COLO668 (cell line): ENCODE measurements around the gene MICAL3.

Experiments used
- DNase-seq: peaks from one replicate; lab custom pipeline; 2025; ENCODE audit not compliant: unreplicated experiment; lab: John Stamatoyannopoulos, UW

Gene MICAL3

DNA sequence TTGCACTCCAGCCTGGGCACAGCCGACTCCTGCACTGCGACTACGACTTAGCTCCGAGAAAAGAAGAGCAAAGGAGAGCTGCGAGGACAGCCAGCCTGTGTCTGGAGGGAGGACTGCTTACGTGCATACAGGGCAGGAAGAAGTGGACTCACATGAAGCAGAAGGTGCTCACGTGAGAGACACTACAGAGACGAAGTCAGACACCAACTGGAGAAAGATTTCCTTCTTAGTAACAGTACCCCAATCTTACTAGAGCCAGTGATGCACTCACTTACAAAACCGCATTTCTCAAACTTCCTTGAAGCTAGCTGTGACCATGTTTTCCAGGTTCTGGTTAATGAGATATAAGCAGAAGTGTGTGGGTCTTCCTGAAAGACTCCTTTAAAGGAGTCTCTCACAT is 67.7 kb downstream of the MICAL3 start:
- DNase-seq: no peak

DNA sequence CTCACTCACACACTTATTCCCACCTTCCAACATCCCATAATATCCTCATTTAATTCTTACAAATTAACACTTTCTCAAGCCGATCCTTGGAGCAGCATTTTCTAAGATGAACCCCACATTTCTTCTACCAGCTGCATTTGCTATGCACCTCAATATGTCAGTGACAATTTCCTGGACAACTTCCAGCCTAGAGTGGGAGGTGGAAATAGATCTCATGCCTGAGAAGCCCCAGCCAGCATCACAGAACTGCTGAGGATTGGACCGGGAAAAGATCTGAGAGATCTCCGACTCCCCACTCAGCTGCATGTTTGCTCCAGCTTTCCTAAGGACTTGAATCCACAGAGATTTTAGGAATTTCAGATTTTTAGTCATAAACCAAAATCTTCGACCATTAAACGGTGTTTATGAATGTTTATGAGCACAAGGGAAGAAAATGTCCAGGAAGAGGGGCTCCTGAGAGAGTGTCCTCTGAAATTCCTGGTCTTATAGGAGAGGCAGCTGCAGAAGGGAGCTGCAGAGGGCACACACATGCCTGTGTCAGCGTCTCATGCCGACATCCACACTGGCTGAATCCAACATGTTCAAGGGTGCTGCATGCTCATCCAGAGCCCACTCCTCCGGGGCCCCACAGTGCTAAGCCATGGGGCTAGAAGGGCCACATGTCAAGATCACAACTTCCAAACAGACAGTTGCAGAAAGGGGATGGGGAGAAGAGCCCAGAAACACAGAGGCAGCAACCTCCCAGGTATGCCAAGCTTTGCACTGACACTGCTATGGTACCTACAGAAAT is 68.6 kb downstream of the MICAL3 start:
- DNase-seq: no peak

GRCh38 chr22:17954860-17955587 is 69.3 kb downstream of the MICAL3 start:
- no peak for DNase-seq

DNA sequence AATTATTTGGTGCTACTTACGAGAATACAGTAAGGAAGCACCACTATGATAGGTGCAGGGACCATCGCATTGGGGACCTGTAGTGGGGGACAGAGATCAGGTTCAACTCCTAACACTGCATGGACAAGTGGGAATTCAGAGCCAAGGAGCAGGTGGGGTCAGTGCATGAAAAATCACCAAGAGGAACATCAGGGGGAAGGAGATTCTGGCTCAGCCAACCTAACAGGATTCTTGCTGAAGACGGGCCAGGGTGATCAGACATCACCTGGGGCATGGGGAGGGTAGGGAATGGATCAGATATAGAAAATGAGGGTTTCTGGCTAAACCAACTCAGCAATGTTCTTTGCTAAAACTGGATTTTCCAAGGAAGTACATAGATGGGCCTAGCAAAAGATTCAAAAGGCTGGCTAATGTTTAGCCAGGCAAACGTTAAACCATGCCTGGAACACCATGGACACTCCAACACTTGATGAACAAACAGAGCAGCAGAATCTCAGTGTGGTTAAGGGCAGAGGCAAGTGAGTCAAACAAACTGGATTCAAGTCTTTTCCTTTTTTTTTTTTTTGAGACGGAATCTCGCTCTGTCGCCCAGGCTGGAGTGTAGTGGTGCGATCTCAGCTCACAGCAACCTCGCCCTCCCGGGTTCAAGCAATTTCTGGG is 70.0 kb downstream of the MICAL3 start:
- DNase-seq: no peak

DNA sequence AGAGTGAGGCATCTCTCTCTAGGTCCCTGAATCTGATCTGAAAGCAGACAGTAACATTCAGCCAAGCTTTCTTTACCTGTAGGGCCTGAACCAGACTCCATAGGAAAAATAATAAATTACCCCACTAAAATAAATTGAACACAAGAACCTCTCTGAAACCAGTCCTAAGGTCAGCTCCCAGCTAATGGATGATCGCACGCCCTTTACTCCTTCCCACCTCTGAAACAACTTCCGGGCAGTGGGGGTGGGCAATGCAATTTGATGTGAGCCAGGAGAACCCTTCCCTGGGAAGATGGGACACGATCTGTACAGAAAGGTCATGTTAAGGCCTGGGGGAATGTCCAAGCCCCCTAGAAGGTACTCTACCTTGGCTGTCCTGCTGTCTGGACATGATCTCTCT is 71.2 kb downstream of the MICAL3 start:
- DNase-seq: no peak

- no peak for DNase-seq
Observed at GRCh38 chr22:17952273-17952801, 72.0 kb downstream of the MICAL3 start.

GRCh38 chr22:17951315-17951714 is 73.0 kb downstream of the MICAL3 start:
- no peak for DNase-seq

GRCh38 chr22:17950651-17951214 is 73.6 kb downstream of the MICAL3 start:
- DNase-seq: no peak

DNA sequence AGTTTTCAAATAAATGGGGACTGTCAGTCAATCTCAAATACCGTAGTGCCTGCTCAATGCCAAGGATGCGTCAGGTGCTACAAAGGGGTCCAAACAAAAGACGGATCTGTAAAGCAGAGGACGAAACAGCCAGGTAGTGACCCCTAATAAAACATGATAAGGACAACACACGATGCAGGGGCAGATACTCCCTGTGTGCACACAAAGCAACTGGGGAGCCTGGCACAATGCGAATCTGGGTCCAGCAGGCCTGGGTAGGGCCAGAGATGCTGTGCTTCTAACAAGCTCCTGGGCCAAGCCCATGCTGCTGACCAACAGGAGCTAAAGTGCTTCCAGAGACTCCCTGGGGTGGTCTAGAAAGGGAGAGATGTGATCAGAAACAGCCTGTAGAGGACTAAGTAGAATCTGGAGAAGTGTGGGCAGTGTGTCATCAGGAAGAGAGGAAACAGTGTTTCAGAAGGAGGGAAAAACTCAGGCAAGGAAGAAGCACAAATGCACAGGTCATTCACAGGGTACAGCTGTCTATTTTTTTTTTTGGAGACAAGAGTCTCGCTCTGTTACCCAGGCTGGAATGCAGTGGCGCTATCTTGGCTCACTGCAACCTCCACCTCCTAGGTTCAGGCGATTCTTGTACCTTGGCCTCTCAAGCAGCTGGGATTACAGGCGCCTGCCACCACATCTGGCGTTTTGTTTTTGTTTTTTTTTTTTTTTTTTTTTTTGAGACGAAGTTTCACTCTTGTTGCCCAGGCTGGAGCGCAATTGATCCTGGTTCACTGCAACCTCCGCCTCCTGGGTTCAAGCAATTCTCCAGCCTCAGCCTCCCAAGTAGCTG is 74.5 kb downstream of the MICAL3 start:
- no peak for DNase-seq

GRCh38 chr22:17948101-17948500 is 76.3 kb downstream of the MICAL3 start:
- no peak for DNase-seq

- no peak for DNase-seq
Observed at GRCh38 chr22:17946662-17947367, 77.5 kb downstream of the MICAL3 start.

GRCh38 chr22:17945888-17946648 is 78.3 kb downstream of the MICAL3 start:
- DNase-seq: no peak

DNA sequence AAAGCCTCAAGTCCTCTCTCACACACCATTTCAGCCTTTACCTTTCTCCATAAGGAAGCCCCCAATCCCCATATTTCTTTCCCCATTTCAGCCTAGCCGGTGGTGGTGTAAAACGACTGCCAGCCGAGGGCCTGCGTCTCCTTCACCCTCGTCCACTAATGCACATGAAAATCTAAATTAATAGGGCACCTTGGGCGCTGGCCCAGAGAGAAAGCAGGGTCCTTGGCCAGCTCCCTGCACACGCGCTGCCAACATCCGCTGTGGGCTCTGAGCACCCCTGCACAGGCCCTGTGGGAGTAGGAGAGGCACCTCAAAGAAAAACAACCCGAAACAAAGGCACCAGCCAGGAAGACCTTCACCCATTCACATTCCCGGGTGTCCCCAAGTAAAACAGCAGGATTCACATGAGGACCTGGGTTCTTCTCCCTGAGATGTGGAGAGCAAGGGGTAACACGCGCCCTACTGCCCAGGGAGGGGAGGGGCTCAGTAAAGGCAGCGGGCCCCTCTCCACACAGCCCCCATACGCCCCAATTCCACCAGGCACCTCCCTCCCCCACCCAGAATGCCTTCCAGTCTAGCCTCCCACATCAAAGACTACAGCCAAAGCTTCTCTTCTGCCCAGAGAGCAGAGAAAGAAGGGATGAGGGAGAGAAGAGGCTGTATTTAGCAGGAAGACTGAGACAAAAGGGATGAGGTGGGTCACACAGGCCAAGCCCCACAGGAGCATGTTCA is 79.0 kb downstream of the MICAL3 start:
- no peak for DNase-seq

DNA sequence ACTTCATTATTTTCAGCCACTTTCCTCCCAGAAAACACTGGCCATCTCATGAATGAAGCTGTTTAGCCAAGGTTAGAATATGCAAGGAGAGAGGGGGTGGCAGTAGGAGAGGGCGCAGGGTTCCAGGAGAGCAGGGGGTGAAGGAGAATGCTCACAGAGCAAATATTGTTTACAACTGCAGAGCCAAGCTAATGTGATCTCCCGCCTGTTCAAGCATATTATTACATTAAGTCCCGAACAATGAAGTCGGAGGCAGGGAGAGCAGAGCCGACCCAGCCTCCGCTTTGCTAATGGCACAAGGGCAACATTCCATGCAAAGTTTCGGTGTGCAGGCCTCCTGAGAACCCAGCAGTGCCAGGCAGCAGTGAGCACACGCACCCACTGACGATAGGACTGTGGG is 80.1 kb downstream of the MICAL3 start:
- DNase-seq: no peak

- DNase-seq: no peak
Observed at GRCh38 chr22:17943533-17944249, 80.7 kb downstream of the MICAL3 start.

DNA sequence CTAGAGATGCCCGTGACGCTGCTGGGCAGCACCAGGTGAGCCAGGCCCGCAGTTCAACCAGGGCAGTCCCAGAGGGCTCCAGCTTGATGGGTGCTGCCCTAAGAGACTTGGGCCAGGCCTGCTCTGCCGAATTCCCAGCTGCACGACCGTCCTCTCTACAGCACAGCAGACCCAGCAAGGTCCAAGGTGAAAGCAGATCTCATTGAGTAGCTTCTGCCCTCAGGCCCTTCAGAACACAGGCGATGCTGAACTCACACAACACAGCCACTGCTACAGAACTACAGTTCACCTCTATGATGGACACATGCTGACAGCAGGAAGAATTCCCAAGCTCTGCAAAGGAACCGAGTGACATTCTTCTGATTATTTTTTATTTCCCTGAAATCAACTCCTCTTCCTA is 81.6 kb downstream of the MICAL3 start:
- no peak for DNase-seq

DNA sequence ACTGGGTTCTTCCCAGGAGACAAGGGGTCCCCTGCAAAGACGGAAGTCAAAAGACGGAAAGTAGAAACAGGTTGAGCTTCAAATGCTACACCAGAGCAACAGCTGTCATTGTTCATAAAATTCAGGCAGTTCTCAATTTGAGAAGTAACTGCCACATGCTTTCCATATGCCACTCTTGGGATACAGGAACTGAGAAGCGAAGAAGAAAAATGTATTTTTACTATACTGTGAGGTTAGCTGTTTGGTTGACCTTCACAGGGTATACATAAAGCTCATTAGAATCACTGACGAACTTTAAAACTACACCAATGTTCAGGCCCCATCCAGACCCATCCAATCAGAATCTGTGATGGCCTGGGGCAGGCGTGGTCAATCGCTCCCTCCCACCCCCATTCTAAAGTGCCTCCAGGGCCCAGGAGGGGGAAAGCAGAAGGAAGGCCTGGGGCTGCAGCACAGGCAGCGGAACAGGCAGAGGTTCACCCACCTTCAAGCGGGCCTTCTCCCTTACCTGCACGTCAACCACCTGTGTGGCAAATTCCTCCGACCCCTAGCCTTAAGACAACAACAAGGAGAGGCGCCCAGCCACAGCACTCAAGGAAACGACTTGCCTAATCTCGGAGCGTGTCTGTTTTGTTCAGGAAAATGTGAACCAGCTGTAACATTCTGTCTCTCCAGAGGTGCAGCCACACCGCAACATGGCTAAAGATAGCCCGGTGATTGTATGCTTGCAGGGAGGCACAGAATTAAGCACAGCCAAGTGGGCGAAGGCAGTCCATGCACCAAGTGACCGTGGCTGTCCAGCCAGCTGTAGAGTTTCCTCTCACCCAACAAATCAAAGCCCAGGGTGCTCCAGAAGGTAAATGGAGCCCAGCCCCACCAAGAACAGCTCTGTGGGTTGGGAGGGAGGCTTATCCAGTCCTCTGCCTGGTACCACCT is 82.6 kb downstream of the MICAL3 start:
- no peak for DNase-seq
